Trophoblast cell (in vitro differentiated cells and primary cell): ENCODE data around the gene SYT13.
A peak's percentile ranks its signal among the peaks of the same experiment; 100 is the strongest.
"Not testable (repeated sequence)": the region's sequence is repeated elsewhere in the genome, so short reads cannot be mapped to it uniquely, and the experiment has no call there.

Source experiments
- DNase-seq, 2 donors: peaks; one replicate each; pipeline ENCODE4 v3.0.0-alpha.2; 2016
- H2AFZ ChIP-seq: 2 replicates; pipeline ENCODE4 v1.6.1; 2013; ENCODE audit warnings: low read length, moderate library complexity, mild to moderate bottlenecking; ENCODE audit not compliant: insufficient read depth, poor library complexity
- H2AK5ac ChIP-seq: 2 replicates; pipeline ENCODE4 v1.6.1; 2013; ENCODE audit warnings: mild to moderate bottlenecking, low read length
- H2BK120ac ChIP-seq: 2 replicates; pipeline ENCODE4 v1.6.1; 2013; ENCODE audit warnings: low read length, mild to moderate bottlenecking, moderate library complexity; ENCODE audit not compliant: insufficient read depth, poor library complexity
- H2BK12ac ChIP-seq: 2 replicates; pipeline ENCODE4 v1.6.1; 2013; ENCODE audit warnings: mild to moderate bottlenecking, low read length, moderate library complexity
- H2BK5ac ChIP-seq: 2 replicates; pipeline ENCODE4 v1.6.1; 2013; ENCODE audit warnings: low read length, low read depth, moderate library complexity, mild to moderate bottlenecking; ENCODE audit not compliant: poor library complexity
- H3K14ac ChIP-seq: 2 replicates; pipeline ENCODE4 v1.6.1; 2013; ENCODE audit warnings: mild to moderate bottlenecking, low read length
- H3K18ac ChIP-seq: 2 replicates; pipeline ENCODE4 v1.6.1; 2013; ENCODE audit warnings: mild to moderate bottlenecking, low read length
- H3K23ac ChIP-seq: 2 replicates; pipeline ENCODE4 v1.6.1; 2013; ENCODE audit warnings: low read length
- H3K27ac ChIP-seq: 2 replicates; pipeline ENCODE4 v1.5.1; 2013; ENCODE audit warnings: low read depth, mild to moderate bottlenecking, inconsistent platforms, low read length, moderate library complexity
- H3K27me3 ChIP-seq: 2 replicates; pipeline ENCODE4 v1.6.1; 2013; ENCODE audit warnings: inconsistent platforms, mild to moderate bottlenecking, low read length, moderate library complexity; ENCODE audit not compliant: insufficient read depth
- H3K36me3 ChIP-seq, 2 experiments: 1 replicate in 1 of 2; 2 replicates in 1 of 2; pipeline ENCODE4 v1.6.1; 2013; ENCODE audit warnings: low read length in 2 of 2, mild to moderate bottlenecking in 2 of 2, moderate library complexity in 1 of 2; ENCODE audit not compliant: insufficient read depth in 2 of 2, control insufficient read depth in 1 of 2
- H3K4ac ChIP-seq: 2 replicates; pipeline ENCODE4 v1.6.1; 2013; ENCODE audit warnings: low read depth, mild to moderate bottlenecking, low read length, moderate library complexity
- H3K4me1 ChIP-seq, 2 experiments: 1 replicate in 1 of 2; 2 replicates in 1 of 2; pipeline ENCODE4 v1.6.1; 2013; ENCODE audit warnings: low read length in 2 of 2, mild to moderate bottlenecking in 2 of 2, moderate library complexity in 1 of 2; ENCODE audit not compliant: insufficient read depth in 2 of 2, control insufficient read depth in 1 of 2
- H3K4me2 ChIP-seq: 2 replicates; pipeline ENCODE4 v1.6.1; 2013; ENCODE audit warnings: inconsistent platforms, mild to moderate bottlenecking, low read length, moderate library complexity
- H3K4me3 ChIP-seq: 2 replicates; pipeline ENCODE4 v1.5.1; 2013; ENCODE audit warnings: mild to moderate bottlenecking, low read depth, low read length, inconsistent platforms
- H3K79me1 ChIP-seq: one replicate; pipeline ENCODE4 v1.6.1; 2013; ENCODE audit warnings: low read length
- H3K79me2 ChIP-seq: 2 replicates; pipeline ENCODE4 v1.6.1; 2013; ENCODE audit warnings: low read length, mild to moderate bottlenecking; ENCODE audit not compliant: control insufficient read depth, insufficient read depth, poor library complexity
- H3K9ac ChIP-seq: 2 replicates; pipeline ENCODE4 v1.6.1; 2013; ENCODE audit warnings: mild to moderate bottlenecking, low read length
- H3K9me3 ChIP-seq: 2 replicates; pipeline ENCODE4 v1.6.1; 2013; ENCODE audit warnings: low read depth, mild to moderate bottlenecking, control low read depth, inconsistent platforms, low read length; ENCODE audit not compliant: insufficient read depth
- H4K12ac ChIP-seq: 2 replicates; pipeline ENCODE4 v1.6.1; 2013; ENCODE audit warnings: low read depth, mild to moderate bottlenecking, low read length, moderate library complexity
- H4K8ac ChIP-seq: 2 replicates; pipeline ENCODE4 v1.6.1; 2013; ENCODE audit warnings: low read depth, mild to moderate bottlenecking, low read length, moderate library complexity
- H4K91ac ChIP-seq: one replicate; pipeline ENCODE4 v1.6.1; 2013; ENCODE audit warnings: low read depth, mild to moderate bottlenecking, low read length, moderate library complexity
- WGBS: extraction: QIAGEN DNeasy Blood & Tissue Kit; methylation state at CpG from one replicate; pipeline ENCODE4 v1.1.7; 2013; ENCODE audit warnings: missing lambda C conversion rate; ENCODE audit not compliant: insufficient read length, insufficient coverage; ENCODE audit errors: extremely low coverage; 5-methylcytosine and 5-hydroxymethylcytosine counted together

Gene SYT13

GRCh38 chr11:45294499-45294898 is 8.4 kb upstream of the SYT13 start:
- no peak overlapping the region for H2AK5ac ChIP-seq
- H3K4me1 ChIP-seq = no peaks in the 10 kb centered on the region
- no peak overlapping the region for H3K23ac ChIP-seq
- no peaks in the 10 kb centered on the region for H3K79me2 ChIP-seq
- H3K9me3 ChIP-seq = no peaks in the 10 kb centered on the region
- H3K14ac ChIP-seq = no peak overlapping the region
- H3K9ac ChIP-seq = no peak overlapping the region
- no peaks in the 10 kb centered on the region for H3K27me3 ChIP-seq
- no peak overlapping the region for H3K27ac ChIP-seq
- H2BK5ac ChIP-seq = no peak overlapping the region
- no peak overlapping the region for H2BK12ac ChIP-seq
- H3K4me3 ChIP-seq = no peak overlapping the region
- DNase-seq = no peak
- H3K79me1 ChIP-seq = no peaks in the 10 kb centered on the region
- no peak overlapping the region for H4K91ac ChIP-seq
- H3K4ac ChIP-seq = no peak overlapping the region
- no peak overlapping the region for H4K8ac ChIP-seq
- H2AFZ ChIP-seq = no peak overlapping the region
- no peak overlapping the region for H3K4me2 ChIP-seq
- no peak overlapping the region for H3K18ac ChIP-seq
- H4K12ac ChIP-seq = no peak overlapping the region
- H3K36me3 ChIP-seq = no peaks in the 10 kb centered on the region
- WGBS = no CpG with 5 or more reads among the region's 4 CpGs
- H2BK120ac ChIP-seq = no peak overlapping the region

DNA sequence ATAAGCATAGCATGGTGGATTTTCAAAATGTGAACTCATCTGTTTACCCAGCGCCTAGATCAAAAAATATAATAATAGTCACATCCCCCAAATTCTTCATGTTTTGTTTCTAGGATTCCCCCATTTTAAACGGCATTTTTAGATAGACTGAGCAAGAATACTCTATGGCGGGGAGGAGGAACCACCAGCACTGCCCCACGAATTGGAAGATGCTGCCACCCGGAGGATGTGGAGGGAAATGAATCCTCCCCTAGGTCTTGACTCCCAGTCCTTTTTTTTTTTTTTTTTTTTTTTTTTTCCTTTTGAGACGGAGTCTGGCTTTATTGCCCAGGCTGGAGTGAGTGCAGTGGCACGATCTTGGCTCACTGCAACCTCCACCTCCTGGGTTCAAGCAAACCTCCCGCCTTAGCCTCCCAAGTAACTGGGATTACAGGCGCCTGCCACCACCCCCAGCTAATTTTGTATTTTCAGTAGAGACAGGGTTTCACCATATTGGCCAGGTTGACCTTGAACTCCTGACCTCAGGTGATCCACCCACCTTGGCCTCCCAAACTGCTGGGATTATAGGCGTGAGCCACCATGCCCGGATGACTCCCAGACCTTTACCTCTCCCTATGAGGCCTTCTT is 7.5 kb upstream of the SYT13 start:
- H3K14ac ChIP-seq, H3K79me1 ChIP-seq, H3K79me2 ChIP-seq, H3K9ac ChIP-seq, H3K9me3 ChIP-seq, H3K4me1 ChIP-seq, H2BK12ac ChIP-seq, H3K18ac ChIP-seq, H4K12ac ChIP-seq, H3K27ac ChIP-seq, H3K4me2 ChIP-seq, H2BK120ac ChIP-seq, H2BK5ac ChIP-seq, H4K91ac ChIP-seq, H2AFZ ChIP-seq, H3K4ac ChIP-seq, H3K27me3 ChIP-seq, H3K4me3 ChIP-seq, H3K36me3 ChIP-seq, H3K23ac ChIP-seq, H2AK5ac ChIP-seq, H4K8ac ChIP-seq: not testable (repeated sequence)
- no CpG with 5 or more reads among the region's 11 CpGs for WGBS
- peak; percentile 60 to 79 for DNase-seq

DNA sequence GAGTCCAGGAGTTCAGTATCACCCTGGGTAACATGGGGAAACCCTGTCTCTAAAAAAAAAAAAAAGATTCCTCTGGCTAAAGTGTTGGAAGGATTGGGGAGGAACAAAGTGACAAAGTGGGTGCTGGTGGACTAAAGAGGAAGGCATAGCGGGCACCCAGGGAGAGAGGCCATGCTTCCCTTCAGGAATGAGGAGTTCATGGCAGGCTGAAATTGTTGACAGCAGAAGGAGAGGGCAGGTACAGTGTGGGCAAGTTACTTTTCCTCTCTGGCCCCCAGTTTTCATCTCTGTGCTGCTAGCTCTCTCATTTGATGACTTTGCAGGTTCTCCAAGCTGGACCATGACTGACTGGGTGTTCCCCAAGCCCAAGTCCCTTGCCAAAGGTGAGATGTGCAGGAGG is 4.4 kb upstream of the SYT13 start:
- Histone ChIP-seq H3K18ac (no peak overlapping the region), H2AK5ac (no peak overlapping the region), H2AFZ (no peak overlapping the region), H3K36me3 (no peaks in the 10 kb centered on the region), H3K23ac (no peak overlapping the region), H3K4me3 (no peak overlapping the region), H3K9me3 (no peaks in the 10 kb centered on the region), H3K9ac (no peak overlapping the region), H3K27me3 (peaks cover 10% of the 10 kb centered on the region), H4K8ac (no peak overlapping the region), H3K4ac (no peak overlapping the region), H4K91ac (no peak overlapping the region), H3K79me1 (no peaks in the 10 kb centered on the region), H2BK12ac (no peak overlapping the region), H3K4me1 (peaks cover 0 to 9% of the 10 kb centered on the region in 2 experiments), H3K14ac (no peak overlapping the region), H3K4me2 (no peak overlapping the region), H2BK120ac (no peak overlapping the region), H4K12ac (no peak overlapping the region), H3K79me2 (no peaks in the 10 kb centered on the region), H3K27ac (no peak overlapping the region), H2BK5ac (no peak overlapping the region)
- no peak for DNase-seq
- WGBS = no CpG with 5 or more reads among the region's 1 CpG

DNA sequence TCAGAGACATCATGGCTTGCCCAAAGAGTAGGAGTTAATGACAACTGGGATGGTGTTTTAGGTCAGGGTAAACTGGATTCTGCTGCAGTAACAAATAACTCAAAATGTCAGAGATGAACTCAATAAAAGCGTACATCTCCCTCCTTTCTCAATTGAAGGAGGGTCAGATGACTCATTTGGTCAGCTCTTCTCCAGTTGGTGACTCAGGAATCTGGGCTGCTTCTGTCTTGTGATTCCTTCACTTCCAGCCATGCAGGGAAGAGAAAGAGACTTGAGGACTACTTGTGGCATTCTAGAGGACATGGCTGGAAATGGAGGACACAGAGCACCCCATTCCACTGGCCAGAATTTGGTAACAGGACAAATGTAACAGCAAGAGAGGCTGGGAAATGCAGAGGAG is 3.2 kb upstream of the SYT13 start:
- no peak overlapping the region for H4K91ac ChIP-seq
- no peak overlapping the region for H2AFZ ChIP-seq
- H3K79me2 ChIP-seq = no peaks in the 10 kb centered on the region
- no peak overlapping the region for H2AK5ac ChIP-seq
- no peak overlapping the region for H3K9ac ChIP-seq
- H3K4me1 ChIP-seq = peaks cover 0 to 9% of the 10 kb centered on the region in 2 experiments
- H3K79me1 ChIP-seq = no peaks in the 10 kb centered on the region
- H2BK120ac ChIP-seq = no peak overlapping the region
- no peak overlapping the region for H4K12ac ChIP-seq
- H3K27me3 ChIP-seq = peaks cover 20% of the 10 kb centered on the region
- no peak overlapping the region for H3K27ac ChIP-seq
- H2BK12ac ChIP-seq = no peak overlapping the region
- no peaks in the 10 kb centered on the region for H3K36me3 ChIP-seq
- no peak overlapping the region for H3K4me3 ChIP-seq
- WGBS = no CpG with 5 or more reads among the region's 1 CpG
- H3K23ac ChIP-seq = no peak overlapping the region
- no peaks in the 10 kb centered on the region for H3K9me3 ChIP-seq
- H4K8ac ChIP-seq = no peak overlapping the region
- H3K18ac ChIP-seq = no peak overlapping the region
- no peak overlapping the region for H3K14ac ChIP-seq
- no peak overlapping the region for H3K4me2 ChIP-seq
- no peak overlapping the region for H3K4ac ChIP-seq
- peak in 1 of 2 donors; percentile 11 for DNase-seq
- no peak overlapping the region for H2BK5ac ChIP-seq
